Caco-2 (cell line): ENCODE measurements around the gene TBC1D2. TPM values are rescaled to one million over a fixed set of nuclear protein-coding genes. Genes with fewer than 3 reads are reported as not detected.

Experiments used
- BruUV-seq: library from RNA; stranded (reverse); fragments of 400-500 nt; replicated peaks from 2 replicates; lab custom pipeline; 2021; lab: Mats Ljungman, UMichigan
- CTCF ChIA-PET: fragments of 300-600 bp; sonication (Branson Sonifier 250); formaldehyde crosslinking; loops from one replicate; lab custom pipeline; 2022; ENCODE audit warnings: antibody characterized with exemption; lab: Charles Lee
- POLR2A ChIA-PET: fragments of 300-600 bp; sonication (Branson Sonifier 250); formaldehyde crosslinking; loops from one replicate; lab custom pipeline; 2022; ENCODE audit warnings: antibody characterized with exemption; lab: Charles Lee
- DNase-seq, 2 experiments: peaks; one replicate each; pipeline versions ENCODE4 v3.0.0 to v3.0.0-alpha.2; 2020 to 2022
- H3K27me3 ChIP-seq: replicated peaks from 2 replicates; pipeline ENCODE4 v1.6.0; 2011; ENCODE audit warnings: low read length; ENCODE audit not compliant: control insufficient read depth, insufficient read depth
- H3K36me3 ChIP-seq: 2 replicates; pipeline ENCODE4 v1.5.1; 2011; ENCODE audit warnings: low read length; ENCODE audit not compliant: control insufficient read depth, insufficient read depth
- H3K4me1 ChIP-seq: fragments of 250-450 bp; sonication (Bioruptor Pico); 2 replicates; pipeline ENCODE4 v1.5.1; 2020; ENCODE audit warnings: mild to moderate bottlenecking
- H3K4me3 ChIP-seq: 2 replicates; pipeline ENCODE4 v1.5.1; 2011; ENCODE audit warnings: low read depth, mild to moderate bottlenecking, control low read depth, low read length
- H3K9me3 ChIP-seq: fragments of 250-450 bp; sonication (Bioruptor Pico); 2 replicates; pipeline ENCODE4 v1.5.1; 2020; ENCODE audit warnings: mild to moderate bottlenecking, moderate library complexity
- H3K27ac Mint-ChIP-seq: one replicate; pipeline ENCODE4 v1.8.0; 2022; ENCODE audit warnings: mixed read lengths; ENCODE audit not compliant: unreplicated experiment
- H3K27me3 Mint-ChIP-seq: one replicate; pipeline ENCODE4 v1.8.0; 2022; ENCODE audit warnings: mixed read lengths; ENCODE audit not compliant: insufficient read depth, unreplicated experiment
- H3K36me3 Mint-ChIP-seq: one replicate; pipeline ENCODE4 v1.8.0; 2022; ENCODE audit warnings: mild to moderate bottlenecking, mixed read lengths; ENCODE audit not compliant: insufficient read depth, unreplicated experiment
- H3K4me1 Mint-ChIP-seq: one replicate; pipeline ENCODE4 v1.8.0; 2022; ENCODE audit warnings: low read depth, mixed read lengths; ENCODE audit not compliant: unreplicated experiment
- H3K4me3 Mint-ChIP-seq: one replicate; pipeline ENCODE4 v1.8.0; 2022; ENCODE audit warnings: mild to moderate bottlenecking, moderate library complexity, mixed read lengths; ENCODE audit not compliant: unreplicated experiment
- H3K9me3 Mint-ChIP-seq: one replicate; pipeline ENCODE4 v1.8.0; 2022; ENCODE audit warnings: mixed read lengths; ENCODE audit not compliant: unreplicated experiment
- CTCF ChIP-seq, 2 experiments: fragments of 200-600 bp in 1 of 2; IDR thresholded peaks; 1 replicate in 1 of 2; 2 replicates in 1 of 2; pipeline versions ENCODE4 v1.5.1 to v1.8.0; 2011 to 2022; ENCODE audit warnings: antibody characterized with exemption in 1 of 2, control low read depth in 1 of 2, inconsistent platforms in 1 of 2, low read depth in 1 of 2, low read length in 1 of 2, mild to moderate bottlenecking in 1 of 2, moderate library complexity in 1 of 2; ENCODE audit not compliant: insufficient read depth in 1 of 2, severe bottlenecking in 1 of 2, unreplicated experiment in 1 of 2
- intact Hi-C: fragments of 100-400 bp; cut with micrococcal nuclease; formaldehyde crosslinking; loops from one replicate; pipeline ENCODE4 v1.10.0; 2022; ENCODE audit not compliant: unreplicated experiment
- total RNA-seq: library from RNA; stranded (reverse); gene quantifications from 2 replicates; pipeline ENCODE4 v1.2.3, GENCODE V29; 2022

Gene TBC1D2
- total RNA-seq, 1 experiment from 2014 or later: 8.5 TPM

DNA sequence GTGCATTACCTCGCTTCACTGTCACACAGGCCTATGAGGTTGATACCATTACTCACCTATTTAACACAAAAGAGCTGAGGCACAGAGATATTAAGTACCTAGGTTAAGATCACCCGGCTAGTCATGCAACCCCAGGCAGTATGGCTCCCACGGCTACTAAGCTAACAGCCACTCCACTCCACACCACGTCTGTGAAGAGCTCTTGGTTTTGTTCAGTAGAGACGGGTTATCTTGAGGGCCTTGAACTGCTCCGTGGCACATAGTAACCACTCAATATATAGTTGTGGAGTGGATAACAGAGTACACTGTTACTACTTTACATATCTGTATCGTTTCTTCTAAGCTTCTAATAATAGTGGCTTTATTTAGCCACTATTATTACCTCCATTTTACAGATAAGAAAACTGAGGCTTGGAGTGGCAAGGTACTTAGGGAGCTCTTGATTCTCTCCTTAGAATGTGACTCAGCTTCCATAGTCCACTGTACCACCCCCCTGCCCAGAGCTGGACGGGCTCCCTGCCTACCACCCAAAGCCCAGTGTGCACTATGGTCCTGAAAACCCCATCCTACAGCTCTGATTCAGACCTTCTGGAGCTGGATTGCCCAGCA lies 62.0 kb downstream of the TBC1D2 start:
- Mint-ChIP-seq H3K4me3 (peak overlapping the region; percentile 81), H3K27me3 (no peaks in the 10 kb centered on the region), H3K36me3 (peaks cover 7% of the 10 kb centered on the region), H3K27ac (peak overlapping the region; percentile 67), H3K4me1 (peaks cover 22% of the 10 kb centered on the region), H3K9me3 (no peaks in the 10 kb centered on the region)
- Histone ChIP-seq H3K4me1 (peaks cover 25% of the 10 kb centered on the region), H3K4me3 (peak overlapping the region; percentile 69), H3K9me3 (no peaks in the 10 kb centered on the region), H3K36me3 (no peaks in the 10 kb centered on the region), H3K27me3 (no peaks in the 10 kb centered on the region)
- ChIA-PET POLR2A (interaction anchor here (0.5 kb wide), 1 partner anchor 271 kb away, joined by 10 read pairs; no protein-coding TSS in a partner anchor), CTCF (interaction anchor here (0.7 to 1.4 kb wide), 7 partner anchors 10 to 120 kb away, joined by 3 to 10 read pairs (median 3); partner anchors contain the start of genes TBC1D2 and TRIM14)
- intact Hi-C loops: loop anchor here (1.0 to 2.0 kb wide), 3 partner anchors 23 to 119 kb away; partner anchors contain the start of gene TRIM14
- BruUV-seq: TSS peak; percentile 61
- DNase-seq: no peak
- no peak for TF ChIP-seq CTCF (IDR thresholded peaks at IDR 0.05; ENCODE audit: insufficient read depth in 1 of 2, low read depth in 1 of 2, low read length in 1 of 2, severe bottlenecking in 1 of 2, unreplicated experiment in 1 of 2)

- Mint-ChIP-seq H3K27me3 (no peaks in the 10 kb centered on the region), H3K4me3 (peak within 1 kb of the TSS; percentile 81), H3K27ac (peak within 1 kb of the TSS; percentile 67), H3K36me3 (peaks cover 13% of the 10 kb centered on the region), H3K4me1 (peaks cover 28% of the 10 kb centered on the region), H3K9me3 (no peaks in the 10 kb centered on the region)
- peak within 1 kb of the TSS; percentile 69 for H3K4me3 ChIP-seq
- intact Hi-C loops: loop anchor here (1.0 to 2.0 kb wide), 3 partner anchors 24 to 118 kb away; partner anchors contain the start of gene TRIM14
- DNase-seq: peak; percentile 88 to 93
- ChIA-PET CTCF (interaction anchor here (0.7 to 1.6 kb wide), 8 partner anchors 11 to 74 kb away, joined by 3 to 10 read pairs (median 4); partner anchors contain the start of genes TBC1D2 and TRIM14), POLR2A (interaction anchor here (0.7 to 1.6 kb wide), 3 partner anchors 16 to 559 kb away, joined by 5 to 8 read pairs (median 8); partner anchors contain the start of genes NCBP1, TRIM14 and TSTD2)
- peak; percentile 10 to 76 for TF ChIP-seq CTCF (IDR thresholded peaks at IDR 0.05; ENCODE audit: insufficient read depth in 1 of 2, low read depth in 1 of 2, low read length in 1 of 2, severe bottlenecking in 1 of 2, unreplicated experiment in 1 of 2)
- no peaks in the 10 kb centered on the region for H3K36me3 ChIP-seq
- H3K27me3 ChIP-seq: no peaks in the 10 kb centered on the region
- H3K9me3 ChIP-seq: no peaks in the 10 kb centered on the region
- H3K4me1 ChIP-seq: peaks cover 25% of the 10 kb centered on the region
- no TSS peak for BruUV-seq
Observed at GRCh38 chr9:98192503-98193335, 62.7 kb downstream of the TBC1D2 start, which contains the start of gene CORO2A. CORO2A (minus strand) TSS chr9:98192637; CDS start chr9:98157660, 34,977 bp downstream.
